ENCODE data around the gene ZFYVE19.

- TF ChIP-seq, protein P1, sequence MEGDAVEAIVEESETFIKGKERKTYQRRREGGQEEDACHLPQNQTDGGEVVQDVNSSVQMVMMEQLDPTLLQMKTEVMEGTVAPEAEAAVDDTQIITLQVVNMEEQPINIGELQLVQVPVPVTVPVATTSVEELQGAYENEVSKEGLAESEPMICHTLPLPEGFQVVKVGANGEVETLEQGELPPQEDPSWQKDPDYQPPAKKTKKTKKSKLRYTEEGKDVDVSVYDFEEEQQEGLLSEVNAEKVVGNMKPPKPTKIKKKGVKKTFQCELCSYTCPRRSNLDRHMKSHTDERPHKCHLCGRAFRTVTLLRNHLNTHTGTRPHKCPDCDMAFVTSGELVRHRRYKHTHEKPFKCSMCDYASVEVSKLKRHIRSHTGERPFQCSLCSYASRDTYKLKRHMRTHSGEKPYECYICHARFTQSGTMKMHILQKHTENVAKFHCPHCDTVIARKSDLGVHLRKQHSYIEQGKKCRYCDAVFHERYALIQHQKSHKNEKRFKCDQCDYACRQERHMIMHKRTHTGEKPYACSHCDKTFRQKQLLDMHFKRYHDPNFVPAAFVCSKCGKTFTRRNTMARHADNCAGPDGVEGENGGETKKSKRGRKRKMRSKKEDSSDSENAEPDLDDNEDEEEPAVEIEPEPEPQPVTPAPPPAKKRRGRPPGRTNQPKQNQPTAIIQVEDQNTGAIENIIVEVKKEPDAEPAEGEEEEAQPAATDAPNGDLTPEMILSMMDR (IDR thresholded peaks at IDR 0.05) = no peak
- TF ChIP-seq POLR2AphosphoS5 (IDR thresholded peaks at IDR 0.05) = no peak
- no peak for TF ChIP-seq POLR2A (IDR thresholded peaks at IDR 0.05)
Measured at GRCh38 chr15:40846841-40847222, 39.9 kb downstream of the ZFYVE19 start.

Measured in prostate gland (tissue), 2 donors.